Right cardiac atrium (tissue), 5 donors: ENCODE data around the gene GBE1. TPM values are rescaled to one million over a fixed set of nuclear protein-coding genes. Genes with fewer than 3 reads are reported as not detected.
A peak's percentile ranks its signal among the peaks of the same experiment; 100 is the strongest.

Source experiments
- ATAC-seq, 2 donors: fragments of 200-7000 bp; cut with Tn5 transposase; one replicate each; pipeline versions ENCODE4 v1.8.0 to v1.9.1; 2020; ENCODE audit warnings: moderate library complexity in 2 of 2, mild to moderate bottlenecking in 1 of 2
- DNase-seq, 3 donors: peaks; one replicate each; pipeline ENCODE4 v3.0.0-alpha.2; 2020
- H3K27ac ChIP-seq: one replicate; pipeline ENCODE4 v1.5.1; 2013; ENCODE audit warnings: mild to moderate bottlenecking, low read length, control low read depth, moderate library complexity
- H3K27me3 ChIP-seq: one replicate; pipeline ENCODE4 v1.6.1; 2013; ENCODE audit not compliant: control insufficient read depth, insufficient read depth
- H3K4me1 ChIP-seq: one replicate; pipeline ENCODE4 v1.6.1; 2013; ENCODE audit warnings: low read length; ENCODE audit not compliant: control insufficient read depth, insufficient read depth
- H3K4me3 ChIP-seq: one replicate; pipeline ENCODE4 v1.5.1; 2013; ENCODE audit warnings: low read length, control low read depth
- H3K9me3 ChIP-seq: one replicate; pipeline ENCODE4 v1.6.1; 2013; ENCODE audit warnings: low read length; ENCODE audit not compliant: control insufficient read depth
- WGBS: extraction: QIAGEN DNeasy Blood & Tissue Kit; methylation state at CpG from one replicate; pipeline ENCODE4 v1.1.7; 2013; 5-methylcytosine and 5-hydroxymethylcytosine counted together
- intact Hi-C, 4 donors: fragments of 100-400 bp; cut with DNase I; formaldehyde crosslinking; loops; one replicate each; pipeline versions ENCODE4 v1.11.0 to v1.14.0; 2022 to 2023
- polyA plus RNA-seq: library from polyadenylated mRNA; stranded (reverse); fragments of 200-250 nt; gene quantifications from one replicate; pipeline ENCODE4 v1.2.3, GENCODE V29; 2013
- total RNA-seq, 4 donors: library from RNA; stranded (reverse); fragmentation: NEBNext Ultra II Directional; extraction: Animal tissue kit (Norgen Biotek cat#: 25700); gene quantifications; one replicate each; pipeline ENCODE4 v1.2.1, GENCODE V29; 2021
- donor health status: healthy with polysubstance abuse.
- donor health status: DM: no; HTN: yes; CAD: no.
- donor health status: DM: no; HTN: no; CAD: no.
- donor health status: DM: no; HTN: yes; CAD: no; lungs with severe emphysema.
- donor health status: DM: yes; HTN: yes; CAD: no.

The GBE1 gene
- total and polyA plus RNA-seq, 5 donors: 38.2 to 73.0 (median 51.4) TPM

DNA sequence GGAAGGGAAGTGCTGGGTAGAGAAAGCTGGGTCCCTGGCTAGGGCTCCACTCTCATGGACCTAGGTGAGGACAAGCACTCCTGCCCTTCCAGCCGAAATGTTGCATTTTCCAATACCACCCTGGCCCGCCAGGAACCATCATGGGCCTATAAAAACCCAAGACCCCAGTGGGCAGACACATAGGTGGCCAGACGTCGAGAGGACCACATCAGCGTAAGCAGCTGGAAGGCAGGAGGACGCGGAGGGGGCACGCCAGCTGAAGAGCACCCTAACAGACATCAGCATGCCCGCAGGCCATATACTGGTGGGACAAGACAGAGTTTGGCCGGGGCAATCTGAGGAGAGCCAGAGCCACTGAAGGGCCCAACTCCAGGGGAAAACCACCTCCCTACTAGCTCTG lies 98.3 kb downstream of the GBE1 start:
- no peak overlapping the region for H3K27ac ChIP-seq
- WGBS: over 99% methylated on average over 10 of the region's 10 CpGs

GRCh38 chr3:81660036-81660435 lies 101.4 kb downstream of the GBE1 start:
- ATAC-seq: no peak
- H3K27me3 ChIP-seq: no peaks in the 10 kb centered on the region
- no peak overlapping the region for H3K4me3 ChIP-seq
- intact Hi-C loops: loop anchor here in 3 of 4 donors (10.0 kb wide), 1 partner anchor 475 kb away; no protein-coding TSS in a partner anchor
- H3K9me3 ChIP-seq: no peaks in the 10 kb centered on the region
- H3K27ac ChIP-seq: no peak overlapping the region
- H3K4me1 ChIP-seq: no peaks in the 10 kb centered on the region
- no peak for DNase-seq
- 96% methylated on average over 1 of the region's 1 CpG for WGBS

More for the DNA sequence above, 98.3 kb downstream of the GBE1 start:
- ATAC-seq: peak in 1 of 2 donors; percentile 44
- intact Hi-C loops: loop anchor here in 3 of 4 donors (10.0 kb wide), 1 partner anchor 472 kb away; no protein-coding TSS in a partner anchor
- Histone ChIP-seq H3K9me3 (no peaks in the 10 kb centered on the region), H3K27me3 (no peaks in the 10 kb centered on the region), H3K4me3 (no peak overlapping the region), H3K4me1 (no peaks in the 10 kb centered on the region)
- DNase-seq: no peak

GRCh38 chr3:81658322-81658997 lies 103.0 kb downstream of the GBE1 start:
- DNase-seq: no peak
- Histone ChIP-seq H3K4me3 (no peak overlapping the region), H3K27me3 (no peaks in the 10 kb centered on the region), H3K27ac (no peak overlapping the region), H3K9me3 (no peaks in the 10 kb centered on the region), H3K4me1 (no peaks in the 10 kb centered on the region)
- 81% methylated on average over 3 of the region's 3 CpGs for WGBS
- intact Hi-C loops: no loop called here
- ATAC-seq: no peak

- H3K9me3 ChIP-seq: no peaks in the 10 kb centered on the region
- ATAC-seq (no peak), DNase-seq (no peak)
- no peak overlapping the region for H3K27ac ChIP-seq
- H3K4me3 ChIP-seq: no peak overlapping the region
- WGBS: 58% methylated on average over 4 of the region's 4 CpGs
- intact Hi-C loops: no loop called here
- no peaks in the 10 kb centered on the region for H3K27me3 ChIP-seq
- H3K4me1 ChIP-seq: peaks cover 2% of the 10 kb centered on the region
These were observed 110.3 kb downstream of the GBE1 start for GRCh38 chr3:81651139-81651538.

GRCh38 chr3:81650187-81650586 lies 111.3 kb downstream of the GBE1 start:
- Histone ChIP-seq H3K9me3 (no peaks in the 10 kb centered on the region), H3K27ac (no peak overlapping the region), H3K27me3 (no peaks in the 10 kb centered on the region), H3K4me1 (peaks cover 2% of the 10 kb centered on the region), H3K4me3 (no peak overlapping the region)
- ATAC-seq (no peak), DNase-seq (no peak)
- 91% methylated on average over 3 of the region's 3 CpGs for WGBS
- intact Hi-C loops: no loop called here

DNA sequence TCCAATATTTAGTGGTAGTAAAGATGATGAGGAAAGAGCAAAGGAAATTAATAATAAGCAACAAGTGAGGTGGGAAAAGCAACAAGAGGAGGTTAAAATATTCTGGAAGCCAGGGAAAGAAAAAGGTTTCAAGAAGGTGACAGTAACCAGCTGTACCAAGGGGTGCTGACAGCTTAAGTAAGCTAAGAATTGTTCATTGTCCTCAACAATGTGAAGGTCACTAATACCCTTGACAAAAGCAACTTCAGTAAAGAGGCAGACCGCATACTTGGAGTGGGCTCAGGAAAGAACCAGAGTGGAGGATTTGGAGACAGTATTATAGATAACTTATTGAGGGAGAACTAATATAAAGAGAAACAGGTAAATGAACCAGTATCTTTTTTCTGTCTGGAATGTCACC lies 116.2 kb downstream of the GBE1 start:
- no peaks in the 10 kb centered on the region for H3K9me3 ChIP-seq
- H3K4me3 ChIP-seq: no peak overlapping the region
- no peaks in the 10 kb centered on the region for H3K27me3 ChIP-seq
- no peaks in the 10 kb centered on the region for H3K4me1 ChIP-seq
- 63% methylated on average over 1 of the region's 1 CpG for WGBS
- DNase-seq (no peak), ATAC-seq (no peak)
- intact Hi-C loops: no loop called here
- no peak overlapping the region for H3K27ac ChIP-seq

DNA sequence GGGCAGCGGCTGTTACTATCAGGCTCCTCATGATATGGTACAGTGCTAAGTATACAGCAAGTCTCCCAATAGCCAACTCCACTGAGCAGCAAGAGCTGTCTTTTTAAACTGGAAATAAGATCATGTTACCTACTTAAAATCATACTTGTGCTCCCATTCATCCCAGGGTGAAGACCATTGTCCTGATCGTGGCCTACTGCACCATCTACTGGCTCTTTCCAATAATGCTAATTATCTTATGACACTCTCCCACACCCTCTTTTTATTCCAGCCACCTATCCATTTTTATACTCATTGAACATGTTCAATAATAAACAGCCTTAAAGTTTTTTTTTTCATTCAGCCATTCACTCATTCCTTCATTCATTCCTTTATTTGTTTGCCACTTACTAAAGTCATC lies 117.7 kb downstream of the GBE1 start:
- 73% methylated on average over 2 of the region's 2 CpGs for WGBS
- peak; percentile 59 to 64 for ATAC-seq
- intact Hi-C loops: no loop called here

GRCh38 chr3:81638480-81638879 lies 123.0 kb downstream of the GBE1 start:
- intact Hi-C loops: no loop called here
- Histone ChIP-seq H3K27me3 (no peaks in the 10 kb centered on the region), H3K9me3 (no peaks in the 10 kb centered on the region), H3K4me1 (no peaks in the 10 kb centered on the region), H3K27ac (no peak overlapping the region), H3K4me3 (no peak overlapping the region)
- no peak for ATAC-seq
- no peak for DNase-seq

More for the DNA sequence above, 117.7 kb downstream of the GBE1 start:
- H3K9me3 ChIP-seq: no peaks in the 10 kb centered on the region
- no peak overlapping the region for H3K4me3 ChIP-seq
- no peak overlapping the region for H3K27ac ChIP-seq
- no peak for DNase-seq
- no peaks in the 10 kb centered on the region for H3K4me1 ChIP-seq
- no peaks in the 10 kb centered on the region for H3K27me3 ChIP-seq

DNA sequence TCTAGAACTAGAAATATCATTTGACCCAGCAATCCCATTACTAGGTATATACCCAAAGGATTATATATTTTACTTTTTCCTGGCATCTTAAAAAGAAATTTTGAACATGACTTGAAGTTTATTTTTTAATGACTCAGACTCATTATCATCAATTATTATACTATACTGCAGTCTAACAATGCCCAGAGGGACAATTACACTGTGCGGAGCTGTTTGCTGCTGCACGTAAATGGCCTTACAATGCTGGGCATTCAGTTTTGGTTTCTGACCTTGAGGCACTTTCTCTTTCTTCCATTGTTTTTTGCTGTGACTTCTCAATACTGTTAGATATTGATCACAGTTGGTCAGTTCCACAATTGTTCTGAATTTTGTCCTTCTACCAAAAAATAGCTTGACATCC lies 128.8 kb downstream of the GBE1 start:
- ATAC-seq: no peak
- intact Hi-C loops: no loop called here
- H3K9me3 ChIP-seq: no peaks in the 10 kb centered on the region

DNA sequence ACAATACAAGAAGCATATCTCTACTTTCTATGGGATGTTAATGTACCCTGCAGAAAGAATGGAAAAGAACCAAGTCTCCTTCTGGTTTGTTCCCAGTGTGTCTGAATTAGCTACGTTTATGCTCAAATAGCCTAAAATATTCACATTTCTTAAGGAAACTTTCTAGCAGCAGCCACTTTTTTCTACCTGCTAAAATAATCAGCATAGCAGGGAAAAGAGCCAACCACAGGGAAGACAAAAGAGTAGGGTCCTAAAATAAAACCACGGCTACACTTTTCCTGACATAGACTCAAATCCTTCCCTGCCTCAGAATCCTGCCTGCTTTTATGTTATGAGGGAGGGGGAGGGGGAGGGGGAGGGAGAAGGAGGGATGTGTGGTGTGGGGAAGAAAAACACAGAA lies 136.7 kb downstream of the GBE1 start:
- DNase-seq (no peak), ATAC-seq (no peak)
- H3K4me3 ChIP-seq: no peak overlapping the region
- intact Hi-C loops: no loop called here
- no peaks in the 10 kb centered on the region for H3K9me3 ChIP-seq
- whole genome bisulfite sequencing: 52% methylated on average over 2 of the region's 2 CpGs
- no peaks in the 10 kb centered on the region for H3K27me3 ChIP-seq
- H3K4me1 ChIP-seq: no peaks in the 10 kb centered on the region
- no peak overlapping the region for H3K27ac ChIP-seq

More for the DNA sequence above, 128.8 kb downstream of the GBE1 start:
- Histone ChIP-seq H3K4me1 (no peaks in the 10 kb centered on the region), H3K4me3 (no peak overlapping the region), H3K27me3 (no peaks in the 10 kb centered on the region), H3K27ac (no peak overlapping the region)
- WGBS: 91% methylated on average over 2 of the region's 2 CpGs
- no peak for DNase-seq

DNA sequence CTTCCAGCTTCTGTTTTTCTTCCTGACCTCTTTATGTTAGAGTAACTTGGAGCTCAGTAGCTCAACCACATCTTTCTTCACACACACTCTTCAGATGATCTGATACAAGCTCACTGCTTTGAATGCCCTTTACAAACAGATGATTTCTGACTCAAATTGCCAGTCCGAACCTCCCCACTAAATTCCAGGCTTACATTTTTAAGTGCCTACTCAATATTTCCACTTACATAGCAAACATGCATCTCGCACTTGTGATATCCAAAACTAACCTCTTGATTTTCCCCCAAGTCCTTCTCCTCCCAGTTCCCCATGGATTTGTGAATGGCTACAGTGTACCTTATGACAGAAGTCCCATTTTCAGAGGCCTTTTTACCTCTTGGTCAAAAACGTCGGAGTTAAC lies 139.1 kb downstream of the GBE1 start:
- Histone ChIP-seq H3K9me3 (no peaks in the 10 kb centered on the region), H3K27me3 (no peaks in the 10 kb centered on the region), H3K27ac (no peak overlapping the region), H3K4me1 (no peaks in the 10 kb centered on the region), H3K4me3 (no peak overlapping the region)
- WGBS: 89% methylated on average over 4 of the region's 4 CpGs
- intact Hi-C loops: no loop called here
- DNase-seq: no peak
- no peak for ATAC-seq

DNA sequence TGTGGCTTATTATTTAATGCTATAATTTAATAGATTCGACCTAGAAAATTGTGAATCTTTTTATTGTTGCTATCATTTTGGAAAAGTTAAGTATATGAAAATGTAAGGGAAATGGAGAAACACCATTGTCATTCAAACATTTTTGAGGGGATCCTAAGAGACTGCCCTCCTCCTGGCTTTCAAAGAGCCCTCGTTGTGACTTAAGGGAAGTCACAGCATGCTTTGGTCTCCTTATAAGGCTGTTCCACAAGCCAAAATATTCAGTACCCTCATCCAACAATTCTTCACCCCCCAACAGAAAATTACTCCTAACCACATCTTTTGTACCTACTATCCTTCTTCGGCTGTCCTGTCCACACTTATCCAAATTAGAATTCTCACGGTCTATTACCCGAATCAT lies 140.2 kb downstream of the GBE1 start:
- Histone ChIP-seq H3K27me3 (no peaks in the 10 kb centered on the region), H3K4me1 (no peaks in the 10 kb centered on the region), H3K9me3 (no peaks in the 10 kb centered on the region), H3K4me3 (no peak overlapping the region), H3K27ac (no peak overlapping the region)
- 92% methylated on average over 5 of the region's 5 CpGs for WGBS
- ATAC-seq: no peak
- no peak for DNase-seq
- intact Hi-C loops: no loop called here
